ENCODE results near the gene PKD1.

GRCh38 chr16:2149630-2150417 lies 14.1 kb upstream of the PKD1 start:
- TF ChIP-seq KLF1 (tag by site-specific recombination; IDR thresholded peaks at IDR 0.05): no peak
- no peak for TF ChIP-seq ZNF121 (tag by site-specific recombination; IDR thresholded peaks at IDR 0.05)
- TF ChIP-seq ZNF48 (tag by site-specific recombination; IDR thresholded peaks at IDR 0.05): no peak
- TF ChIP-seq ZNF692 (tag by site-specific recombination; IDR thresholded peaks at IDR 0.05): no peak; the same call in 1 of the 2 replicates
